ENCODE data around the gene MT1B. TPM values are rescaled to one million over a fixed set of nuclear protein-coding genes. Genes with fewer than 3 reads are reported as not detected.
A peak's percentile ranks its signal among the peaks of the same experiment; 100 is the strongest.

MT1B gene
- total and polyA plus RNA-seq, 9 of the 15 experiments (the other 6 are each of a cell fraction or from before 2014, with no cell fraction given) = not detected

DNA sequence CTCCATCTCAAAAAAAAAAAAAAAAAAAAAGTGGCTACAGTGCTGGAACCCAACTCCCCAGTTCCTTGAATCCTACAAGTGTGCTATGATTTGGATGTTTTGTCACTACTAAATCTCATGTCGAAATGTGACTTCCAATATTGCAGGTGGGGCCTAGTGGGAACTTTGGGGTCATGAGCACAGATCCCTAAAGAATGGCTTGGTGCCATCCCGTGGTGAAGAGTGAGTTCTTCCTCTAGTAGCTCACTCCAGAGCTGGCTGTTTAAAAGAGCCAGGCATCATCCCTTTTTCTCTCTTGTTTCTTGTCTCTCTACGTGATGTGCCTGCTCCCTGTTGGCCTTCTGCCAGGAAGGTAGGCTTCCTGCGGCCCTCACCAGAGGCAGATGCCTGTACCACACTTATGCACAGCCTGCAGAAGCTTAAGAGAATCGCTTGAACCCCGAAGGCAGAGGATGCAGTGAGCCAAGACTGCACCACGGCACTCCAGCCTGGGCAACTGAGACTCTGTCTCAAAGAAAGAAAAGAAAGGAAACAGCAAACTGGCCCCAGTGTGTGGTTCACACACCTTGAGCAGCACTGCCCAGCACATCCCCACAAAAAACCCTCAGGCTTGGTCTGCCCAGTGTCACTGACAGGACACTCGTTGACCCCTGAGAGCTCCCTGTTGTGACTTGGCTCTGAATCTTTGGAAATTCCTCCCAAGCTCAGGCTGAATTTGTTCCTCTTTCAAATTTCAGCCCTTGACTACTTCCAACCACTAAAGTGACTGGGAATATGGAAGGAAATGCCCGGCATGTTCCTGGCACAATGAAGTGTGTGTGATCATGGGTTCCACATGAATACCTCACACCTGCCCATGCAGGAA is 23.0 kb upstream of the MT1B start:
- no TSS peak for BruUV-seq (replicated peaks)
- WGBS (ENCODE audit: insufficient coverage, low coverage, missing lambda C conversion rate) = 3% methylated on average over 9 of the region's 9 CpGs
- CTCF ChIA-PET (ENCODE audit: low intra/inter-chr PET ratio) = no interaction called here
- POLR2A ChIA-PET = interaction anchor here (0.6 kb wide), 1 partner anchor 27 kb away, joined by 3 read pairs; no protein-coding TSS in a partner anchor
- in situ Hi-C loops (cut with MboI) = no loop called here
- intact Hi-C loops (cut with micrococcal nuclease) = no loop called here
- TF ChIP-seq ARID2 (IDR thresholded peaks at IDR 0.05) = no peak
- peak in 1 of 2 experiments; percentile 10; a peak in 2 of 4 replicates for TF ChIP-seq RAD21 (CRISPR knock-in tag; conservative IDR thresholded peaks at IDR 0.05 in 1 of 2, IDR thresholded peaks at IDR 0.05 in 1 of 2)
- TF ChIP-seq NFIC (IDR thresholded peaks at IDR 0.05) = peak; percentile 64
- Histone ChIP-seq H3K27me3 (ENCODE audit: control insufficient read depth in 2 of 2, insufficient read depth in 2 of 2, low read length in 2 of 2) (peaks cover 36 to 66% of the 10 kb centered on the region in 2 experiments; a peak in 4 of 5 replicates), H3K36me3 (ENCODE audit: control insufficient read depth, insufficient read depth, low read length) (no peaks in the 10 kb centered on the region), H3K4me2 (ENCODE audit: insufficient read depth, low read length) (no peak overlapping the region), H3K9me3 (replicated peaks; ENCODE audit: control insufficient read depth, insufficient read depth, low read depth, low read length) (no peaks in the 10 kb centered on the region), H3K4me3 (no peak overlapping the region), H3K9me1 (ENCODE audit: control insufficient read depth, insufficient read depth, low read length) (no peaks in the 10 kb centered on the region), H3K79me2 (ENCODE audit: control insufficient read depth, insufficient read depth, low read length) (no peaks in the 10 kb centered on the region), H2AFZ (ENCODE audit: low read depth, low read length) (no peak overlapping the region), H3K9ac (ENCODE audit: insufficient read depth in 1 of 2, low read depth in 2 of 2, low read length in 2 of 2) (no peak overlapping the region), H3K27ac (ENCODE audit: extremely low read depth, low read depth, low read length) (no peak overlapping the region), H4K20me1 (replicated peaks; ENCODE audit: control insufficient read depth, insufficient read depth, low read length) (0 out of 2 replicates have a peak, but pooled peaks cover 3% of the 10 kb centered on the region), H3K4me1 (replicated peaks in 1 of 2; ENCODE audit: control insufficient read depth in 2 of 2, insufficient read depth in 2 of 2, low read length in 2 of 2) (peaks cover 0 to 14% of the 10 kb centered on the region in 2 experiments; a peak in 2 of 5 replicates)
- DNase-seq (ENCODE audit: extremely low read depth in 1 of 4, low spot score in 3 of 4) (no peak), FAIRE-seq (peak; percentile 29), ATAC-seq (peak; percentile 36; the same call in 1 of the 3 replicates)

DNA sequence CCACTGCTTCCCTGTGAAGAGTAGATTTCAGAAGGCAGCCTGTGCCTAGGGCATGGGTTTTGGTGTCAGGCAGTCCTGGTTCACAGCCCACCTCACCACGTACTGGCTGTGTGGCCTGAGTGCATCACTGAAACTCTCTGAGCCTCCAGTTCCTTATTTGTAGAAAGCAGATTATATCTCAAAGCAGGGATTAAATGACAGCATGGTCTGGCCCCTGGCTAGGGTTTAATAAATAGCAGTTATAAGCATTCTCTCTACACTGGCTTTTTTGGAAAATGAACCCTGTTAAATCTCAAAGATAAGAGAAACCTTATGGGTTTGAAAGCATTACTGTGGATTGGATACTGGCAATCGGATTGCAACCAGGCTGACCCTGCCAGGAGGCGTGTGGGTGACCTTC is 22.2 kb upstream of the MT1B start:
- DNase-seq (ENCODE audit: extremely low read depth in 1 of 4, low spot score in 3 of 4) = no peak
- no peak overlapping the region for H3K27ac ChIP-seq (ENCODE audit: extremely low read depth, low read depth, low read length)
- intact Hi-C loops (cut with micrococcal nuclease) = no loop called here
- no peaks in the 10 kb centered on the region for H3K36me3 ChIP-seq (ENCODE audit: control insufficient read depth, insufficient read depth, low read length)
- BruUV-seq (replicated peaks) = no TSS peak
- H3K79me2 ChIP-seq (ENCODE audit: control insufficient read depth, insufficient read depth, low read length) = no peaks in the 10 kb centered on the region
- ChIA-PET CTCF (ENCODE audit: low intra/inter-chr PET ratio) (no interaction called here), POLR2A (no interaction called here)
- peaks cover 0 to 14% of the 10 kb centered on the region in 2 experiments; a peak in 2 of 5 replicates for H3K4me1 ChIP-seq (replicated peaks in 1 of 2; ENCODE audit: control insufficient read depth in 2 of 2, insufficient read depth in 2 of 2, low read length in 2 of 2)
- H3K27me3 ChIP-seq (ENCODE audit: control insufficient read depth in 2 of 2, insufficient read depth in 2 of 2, low read length in 2 of 2) = peaks cover 41 to 70% of the 10 kb centered on the region in 2 experiments; a peak in 4 of 5 replicates
- no peak for ATAC-seq
- H4K20me1 ChIP-seq (replicated peaks; ENCODE audit: control insufficient read depth, insufficient read depth, low read length) = 0 out of 2 replicates have a peak, but pooled peaks cover 3% of the 10 kb centered on the region
- no peaks in the 10 kb centered on the region for H3K9me3 ChIP-seq (replicated peaks; ENCODE audit: control insufficient read depth, insufficient read depth, low read depth, low read length)
- WGBS (ENCODE audit: insufficient coverage, low coverage, missing lambda C conversion rate) = 6% methylated on average over 3 of the region's 3 CpGs
- no peak overlapping the region for H3K9ac ChIP-seq (ENCODE audit: insufficient read depth in 1 of 2, low read depth in 2 of 2, low read length in 2 of 2)
- no peak overlapping the region for H3K4me2 ChIP-seq (ENCODE audit: insufficient read depth, low read length)
- peak; percentile 32 for TF ChIP-seq ZFP36 (IDR thresholded peaks at IDR 0.05; ENCODE audit: low read depth, low read length, partially characterized antibody)
- TF ChIP-seq NELFE (IDR thresholded peaks at IDR 0.05; ENCODE audit: insufficient read depth, insufficient read length) = no peak
- peak; percentile 33; the same call in 1 of the 2 replicates for TF ChIP-seq SPI1 (IDR thresholded peaks at IDR 0.05; ENCODE audit: borderline replicate concordance, low read depth, low read length)
- H2AFZ ChIP-seq (ENCODE audit: low read depth, low read length) = no peak overlapping the region
- H3K4me3 ChIP-seq = no peak overlapping the region
- no peak for FAIRE-seq
- no peaks in the 10 kb centered on the region for H3K9me1 ChIP-seq (ENCODE audit: control insufficient read depth, insufficient read depth, low read length)
- in situ Hi-C loops (cut with MboI) = no loop called here
